ENCODE results near the gene ARAP2. TPM values are rescaled to one million over a fixed set of nuclear protein-coding genes. Genes with fewer than 3 reads are reported as not detected.

ARAP2 gene
- total and polyA plus RNA-seq, 2 donors (not counting 3 experiments of a cell fraction or from before 2014, with no cell fraction given), result not detected

DNA sequence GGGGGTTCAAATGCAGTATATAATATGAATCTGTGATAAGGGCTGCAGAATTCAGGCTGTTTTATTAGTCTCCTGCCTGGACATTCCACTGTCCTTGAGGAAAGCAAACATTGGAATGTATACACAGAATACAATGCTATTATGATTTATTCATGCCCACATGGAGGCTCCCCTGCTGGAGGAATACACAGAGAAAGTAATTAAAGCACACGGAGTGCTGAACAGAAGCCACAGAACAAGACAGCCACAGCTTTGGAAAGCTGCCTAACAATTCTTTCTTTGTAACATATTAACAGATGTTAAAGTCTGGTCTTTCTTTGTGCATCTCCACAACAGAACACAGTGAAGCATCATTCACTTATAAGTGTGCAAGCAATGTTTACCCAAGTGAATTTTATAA, 155.8 kb downstream of the ARAP2 start:
- Histone ChIP-seq H3K9me1 (replicated peaks; ENCODE audit: control insufficient read depth, extremely low read depth, insufficient read depth, low read length) (no peaks in the 10 kb centered on the region), H4K20me1 (replicated peaks; ENCODE audit: control insufficient read depth, extremely low read depth, insufficient read depth, low read length) (no peaks in the 10 kb centered on the region), H3K79me2 (ENCODE audit: control insufficient read depth, insufficient read depth, low read length) (no peaks in the 10 kb centered on the region), H3K4me2 (ENCODE audit: insufficient read depth, low read length) (no peak overlapping the region), H3K27me3 (ENCODE audit: control insufficient read depth in 2 of 2, insufficient read depth in 2 of 2, low read length in 2 of 2) (no peaks in the 10 kb centered on the region), H3K27ac (ENCODE audit: insufficient read depth, low read depth, low read length) (no peak overlapping the region), H3K4me3 (replicated peaks in 1 of 3; ENCODE audit: insufficient read depth in 1 of 3, low read depth in 1 of 3, low read length in 3 of 3) (no peak overlapping the region), H2AFZ (ENCODE audit: low read depth, low read length) (no peak overlapping the region), H3K4me1 (ENCODE audit: control insufficient read depth, extremely low read depth, insufficient read depth, low read length) (no peaks in the 10 kb centered on the region), H3K36me3 (ENCODE audit: control insufficient read depth in 2 of 2, extremely low read depth in 1 of 2, insufficient read depth in 2 of 2, low read length in 2 of 2) (no peaks in the 10 kb centered on the region), H3K9me3 (replicated peaks; ENCODE audit: control insufficient read depth, insufficient read depth, low read length) (no peaks in the 10 kb centered on the region), H3K9ac (replicated peaks; ENCODE audit: extremely low read depth, insufficient read depth, low read length) (no peak overlapping the region)
- intact Hi-C loops (cut with micrococcal nuclease) (no loop called here), dilution Hi-C loops (cut with MboI; ENCODE audit: extremely low pct_ligation_motif_present, low sequenced_read_pairs) (no loop called here)
- BruUV-seq (replicated peaks), result no TSS peak
- ChIA-PET CTCF (no interaction called here), POLR2A (no interaction called here)
- FAIRE-seq, result no peak
- no peak for DNase-seq (ENCODE audit: low read depth, low spot score)
- no peak for TF ChIP-seq POLR2A (IDR thresholded peaks at IDR 0.05; ENCODE audit: low read depth, low read length)
- TF ChIP-seq, protein P1, sequence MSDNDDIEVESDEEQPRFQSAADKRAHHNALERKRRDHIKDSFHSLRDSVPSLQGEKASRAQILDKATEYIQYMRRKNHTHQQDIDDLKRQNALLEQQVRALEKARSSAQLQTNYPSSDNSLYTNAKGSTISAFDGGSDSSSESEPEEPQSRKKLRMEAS (IDR thresholded peaks at IDR 0.05; ENCODE audit: insufficient read depth, insufficient read length), result no peak
- no peak for TF ChIP-seq GATA2 (IDR thresholded peaks at IDR 0.05; ENCODE audit: insufficient read depth, insufficient read length, low read depth, low read length)
- no peak for TF ChIP-seq FOS (IDR thresholded peaks at IDR 0.05; ENCODE audit: borderline replicate concordance, insufficient read depth, low read length)
- no peak for TF ChIP-seq MYC (IDR thresholded peaks at IDR 0.05; ENCODE audit: low read depth, low read length)
- TF ChIP-seq POLR2AphosphoS5 (IDR thresholded peaks at IDR 0.05; ENCODE audit: insufficient read depth, low read depth, low read length), result no peak
- TF ChIP-seq EZH2 (IDR thresholded peaks at IDR 0.05; ENCODE audit: borderline replicate concordance, low read depth, low read length, severe bottlenecking), result no peak
- TF ChIP-seq JUN (IDR thresholded peaks at IDR 0.05; ENCODE audit: borderline replicate concordance, insufficient read depth, insufficient read length, low read depth), result no peak
- TF ChIP-seq, protein P2, sequence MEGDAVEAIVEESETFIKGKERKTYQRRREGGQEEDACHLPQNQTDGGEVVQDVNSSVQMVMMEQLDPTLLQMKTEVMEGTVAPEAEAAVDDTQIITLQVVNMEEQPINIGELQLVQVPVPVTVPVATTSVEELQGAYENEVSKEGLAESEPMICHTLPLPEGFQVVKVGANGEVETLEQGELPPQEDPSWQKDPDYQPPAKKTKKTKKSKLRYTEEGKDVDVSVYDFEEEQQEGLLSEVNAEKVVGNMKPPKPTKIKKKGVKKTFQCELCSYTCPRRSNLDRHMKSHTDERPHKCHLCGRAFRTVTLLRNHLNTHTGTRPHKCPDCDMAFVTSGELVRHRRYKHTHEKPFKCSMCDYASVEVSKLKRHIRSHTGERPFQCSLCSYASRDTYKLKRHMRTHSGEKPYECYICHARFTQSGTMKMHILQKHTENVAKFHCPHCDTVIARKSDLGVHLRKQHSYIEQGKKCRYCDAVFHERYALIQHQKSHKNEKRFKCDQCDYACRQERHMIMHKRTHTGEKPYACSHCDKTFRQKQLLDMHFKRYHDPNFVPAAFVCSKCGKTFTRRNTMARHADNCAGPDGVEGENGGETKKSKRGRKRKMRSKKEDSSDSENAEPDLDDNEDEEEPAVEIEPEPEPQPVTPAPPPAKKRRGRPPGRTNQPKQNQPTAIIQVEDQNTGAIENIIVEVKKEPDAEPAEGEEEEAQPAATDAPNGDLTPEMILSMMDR (IDR thresholded peaks at IDR 0.05; ENCODE audit: extremely low read depth in 1 of 2, insufficient read depth in 1 of 2, low read depth in 1 of 2, low read length in 2 of 2), result no peak

All from endothelial cell of umbilical vein (primary cell).